ENCODE results near the gene DGKI.

GRCh38 chr7:137386966-137387365 lies 459.8 kb downstream of the DGKI start:
- TF ChIP-seq, protein P1, sequence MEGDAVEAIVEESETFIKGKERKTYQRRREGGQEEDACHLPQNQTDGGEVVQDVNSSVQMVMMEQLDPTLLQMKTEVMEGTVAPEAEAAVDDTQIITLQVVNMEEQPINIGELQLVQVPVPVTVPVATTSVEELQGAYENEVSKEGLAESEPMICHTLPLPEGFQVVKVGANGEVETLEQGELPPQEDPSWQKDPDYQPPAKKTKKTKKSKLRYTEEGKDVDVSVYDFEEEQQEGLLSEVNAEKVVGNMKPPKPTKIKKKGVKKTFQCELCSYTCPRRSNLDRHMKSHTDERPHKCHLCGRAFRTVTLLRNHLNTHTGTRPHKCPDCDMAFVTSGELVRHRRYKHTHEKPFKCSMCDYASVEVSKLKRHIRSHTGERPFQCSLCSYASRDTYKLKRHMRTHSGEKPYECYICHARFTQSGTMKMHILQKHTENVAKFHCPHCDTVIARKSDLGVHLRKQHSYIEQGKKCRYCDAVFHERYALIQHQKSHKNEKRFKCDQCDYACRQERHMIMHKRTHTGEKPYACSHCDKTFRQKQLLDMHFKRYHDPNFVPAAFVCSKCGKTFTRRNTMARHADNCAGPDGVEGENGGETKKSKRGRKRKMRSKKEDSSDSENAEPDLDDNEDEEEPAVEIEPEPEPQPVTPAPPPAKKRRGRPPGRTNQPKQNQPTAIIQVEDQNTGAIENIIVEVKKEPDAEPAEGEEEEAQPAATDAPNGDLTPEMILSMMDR (IDR thresholded peaks at IDR 0.05; ENCODE audit: low read depth, low read length, poor library complexity, severe bottlenecking): no peak
- no peak for TF ChIP-seq EZH2phosphoT487 (IDR thresholded peaks at IDR 0.05; ENCODE audit: borderline replicate concordance, low read length)
